ENCODE results near the gene SEMA6A.

DNA sequence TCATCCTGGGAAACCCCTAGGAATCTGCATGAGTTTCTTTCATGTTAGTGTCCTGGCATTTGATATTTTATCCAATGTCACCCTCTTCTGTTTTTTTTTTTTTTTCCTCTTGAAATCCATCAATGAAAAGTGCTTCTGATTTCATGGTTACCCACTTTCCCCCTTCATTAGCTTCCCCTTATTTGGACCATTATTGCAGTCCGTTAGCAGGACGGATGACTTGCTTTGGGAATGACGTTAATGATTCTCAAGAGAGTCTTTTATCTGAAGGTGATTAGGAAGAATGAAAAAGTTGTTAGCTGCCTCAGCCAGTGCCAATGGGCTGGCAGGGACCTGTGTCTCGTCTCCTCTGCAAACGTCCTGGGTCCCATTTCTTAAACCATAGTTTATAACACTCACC lies 134.7 kb downstream of the SEMA6A start:
- TF ChIP-seq ZNF274 (IDR thresholded peaks at IDR 0.05; ENCODE audit: low read depth, low read length) (no peak), YY1 (IDR thresholded peaks at IDR 0.05; ENCODE audit: insufficient read depth, insufficient read length) (no peak), SUZ12 (IDR thresholded peaks at IDR 0.05; ENCODE audit: extremely low read depth, insufficient read depth, insufficient read length) (no peak)
